Hepatocyte (in vitro differentiated cells): ENCODE measurements around the gene RIT2. TPM values are rescaled to one million over a fixed set of nuclear protein-coding genes. Genes with fewer than 3 reads are reported as not detected.

Experiments
- DNase-seq: peaks from one replicate; pipeline ENCODE4 v3.0.0-alpha.2; 2016; ENCODE audit warnings: low spot score
- H2AFZ ChIP-seq: fragments of 200-600 bp; sonication (generic); 2 replicates; pipeline ENCODE4 v1.6.0; 2016; ENCODE audit warnings: antibody characterized with exemption, mild to moderate bottlenecking
- H3K27ac ChIP-seq: fragments of 200-600 bp; sonication (generic); 2 replicates; pipeline ENCODE4 v1.5.1; 2016; ENCODE audit warnings: mild to moderate bottlenecking
- H3K27me3 ChIP-seq: fragments of 200-600 bp; sonication (generic); 2 replicates; pipeline ENCODE4 v1.6.1; 2016
- H3K36me3 ChIP-seq: fragments of 200-600 bp; sonication (generic); replicated peaks from 2 replicates; pipeline ENCODE4 v1.5.1; 2016; ENCODE audit warnings: low read depth; ENCODE audit not compliant: insufficient read depth
- H3K4me1 ChIP-seq: fragments of 200-600 bp; sonication (generic); 2 replicates; pipeline ENCODE4 v1.5.1; 2016; ENCODE audit warnings: mild to moderate bottlenecking, moderate library complexity; ENCODE audit not compliant: insufficient read depth
- H3K4me2 ChIP-seq: fragments of 200-600 bp; sonication (generic); 2 replicates; pipeline ENCODE4 v1.6.0; 2016
- H3K4me3 ChIP-seq: fragments of 200-600 bp; sonication (generic); 2 replicates; pipeline ENCODE4 v1.5.1; 2016; ENCODE audit warnings: mild to moderate bottlenecking
- H3K79me2 ChIP-seq: fragments of 200-600 bp; sonication (generic); 2 replicates; pipeline ENCODE4 v1.6.0; 2017; ENCODE audit warnings: mild to moderate bottlenecking
- H3K9me2 ChIP-seq: fragments of 200-600 bp; sonication (generic); replicated peaks from 2 replicates; pipeline ENCODE4 v1.6.0; 2017; ENCODE audit warnings: mild to moderate bottlenecking; ENCODE audit not compliant: insufficient read depth
- H3K9me3 ChIP-seq: fragments of 200-600 bp; sonication (generic); 2 replicates; pipeline ENCODE4 v1.5.1; 2016; ENCODE audit warnings: low read depth, mild to moderate bottlenecking
- H4K20me1 ChIP-seq: fragments of 200-600 bp; sonication (generic); 2 replicates; pipeline ENCODE4 v1.6.0; 2016; ENCODE audit warnings: mild to moderate bottlenecking; ENCODE audit not compliant: insufficient read depth, poor library complexity, severe bottlenecking
- EZH2 ChIP-seq: fragments of 200-600 bp; sonication (generic); IDR thresholded peaks from 2 replicates; pipeline ENCODE4 v1.6.1; 2016; ENCODE audit warnings: antibody characterized with exemption, mild to moderate bottlenecking, borderline replicate concordance
- EZH2phosphoT487 ChIP-seq: fragments of 200-600 bp; sonication (generic); IDR thresholded peaks from one replicate; pipeline ENCODE4 v1.6.1; 2018; ENCODE audit warnings: antibody characterized with exemption, mild to moderate bottlenecking, low read depth, moderate library complexity; ENCODE audit not compliant: unreplicated experiment, severe bottlenecking
- WGBS: methylation state at CpG from one replicate; pipeline ENCODE4 v1.1.6; 2016; ENCODE audit warnings: low lambda C conversion rate; ENCODE audit errors: missing lambda C conversion rate; 5-methylcytosine and 5-hydroxymethylcytosine counted together
- polyA plus RNA-seq: library from polyadenylated mRNA; unstranded; fragments of >200 nt; fragmentation: Nextera tagmentation; extraction: Ambion mirVana; gene quantifications from 2 replicates; pipeline ENCODE4 v1.2.1, GENCODE V29; 2016
- total RNA-seq: library from RNA; depleted of rRNA; stranded (reverse); fragments of >200 nt; gene quantifications from 2 replicates; pipeline ENCODE4 v1.2.3, GENCODE V29; 2014
- TF ChIP-seq, protein P1 (sequence below): fragments of 200-600 bp; sonication (generic); IDR thresholded peaks from 2 replicates; pipeline ENCODE4 v1.5.1; 2016; ENCODE audit warnings: antibody characterized with exemption, mild to moderate bottlenecking; ENCODE audit not compliant: poor library complexity

RIT2 gene
- total and polyA plus RNA-seq, 2 experiments from 2014 or later, result not detected

DNA sequence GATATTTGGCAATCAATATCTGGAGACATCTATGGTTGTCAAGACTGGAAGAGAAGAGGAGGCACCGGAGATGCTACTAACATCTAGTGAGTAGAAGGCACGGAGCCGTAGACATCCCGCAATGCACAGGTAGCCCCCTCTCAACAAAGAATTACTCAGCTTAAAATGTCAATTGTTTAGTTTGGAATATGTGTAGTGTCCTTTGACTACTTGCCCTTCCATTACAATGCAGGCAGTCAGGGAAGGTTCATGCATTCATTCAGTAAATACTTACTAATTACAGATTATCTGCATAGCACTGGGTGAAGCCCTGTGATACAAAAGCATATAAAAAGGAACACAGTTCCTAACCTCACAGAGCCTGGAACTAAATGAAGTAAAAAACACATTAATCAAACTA lies 294.0 kb downstream of the RIT2 start:
- Histone ChIP-seq H3K9me2 (no peaks in the 10 kb centered on the region), H3K36me3 (no peaks in the 10 kb centered on the region), H4K20me1 (no peaks in the 10 kb centered on the region), H2AFZ (no peak overlapping the region), H3K4me2 (no peak overlapping the region), H3K27me3 (no peaks in the 10 kb centered on the region), H3K79me2 (no peaks in the 10 kb centered on the region), H3K9me3 (no peaks in the 10 kb centered on the region), H3K4me1 (no peaks in the 10 kb centered on the region), H3K4me3 (no peak overlapping the region), H3K27ac (no peak overlapping the region)
- no peak for DNase-seq
- TF ChIP-seq, protein P1, sequence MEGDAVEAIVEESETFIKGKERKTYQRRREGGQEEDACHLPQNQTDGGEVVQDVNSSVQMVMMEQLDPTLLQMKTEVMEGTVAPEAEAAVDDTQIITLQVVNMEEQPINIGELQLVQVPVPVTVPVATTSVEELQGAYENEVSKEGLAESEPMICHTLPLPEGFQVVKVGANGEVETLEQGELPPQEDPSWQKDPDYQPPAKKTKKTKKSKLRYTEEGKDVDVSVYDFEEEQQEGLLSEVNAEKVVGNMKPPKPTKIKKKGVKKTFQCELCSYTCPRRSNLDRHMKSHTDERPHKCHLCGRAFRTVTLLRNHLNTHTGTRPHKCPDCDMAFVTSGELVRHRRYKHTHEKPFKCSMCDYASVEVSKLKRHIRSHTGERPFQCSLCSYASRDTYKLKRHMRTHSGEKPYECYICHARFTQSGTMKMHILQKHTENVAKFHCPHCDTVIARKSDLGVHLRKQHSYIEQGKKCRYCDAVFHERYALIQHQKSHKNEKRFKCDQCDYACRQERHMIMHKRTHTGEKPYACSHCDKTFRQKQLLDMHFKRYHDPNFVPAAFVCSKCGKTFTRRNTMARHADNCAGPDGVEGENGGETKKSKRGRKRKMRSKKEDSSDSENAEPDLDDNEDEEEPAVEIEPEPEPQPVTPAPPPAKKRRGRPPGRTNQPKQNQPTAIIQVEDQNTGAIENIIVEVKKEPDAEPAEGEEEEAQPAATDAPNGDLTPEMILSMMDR, result no peak
- no peak for TF ChIP-seq EZH2
- no peak for TF ChIP-seq EZH2phosphoT487
- WGBS, result 97% methylated on average over 4 of the region's 4 CpGs

DNA sequence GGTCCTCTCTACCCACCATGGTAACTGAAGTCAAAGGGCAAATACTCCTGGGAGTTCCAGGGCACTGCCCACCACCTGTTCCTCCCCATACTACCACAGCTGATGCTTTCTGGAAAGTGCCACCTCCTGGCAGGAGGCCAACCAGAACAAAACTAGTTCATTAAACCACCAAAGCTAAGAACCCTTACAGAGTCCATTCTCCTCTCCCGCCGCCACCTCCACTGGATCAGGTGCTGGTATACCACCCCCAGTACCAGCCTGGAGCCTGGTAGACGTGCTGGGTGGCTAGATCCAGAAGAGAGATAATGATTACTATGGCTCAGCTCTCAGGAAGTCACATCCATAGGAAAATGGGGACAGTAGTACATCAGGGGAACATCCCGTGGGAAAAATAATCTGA lies 300.9 kb downstream of the RIT2 start:
- Histone ChIP-seq H4K20me1 (no peaks in the 10 kb centered on the region), H3K79me2 (no peaks in the 10 kb centered on the region), H3K9me2 (no peaks in the 10 kb centered on the region), H2AFZ (no peak overlapping the region), H3K4me1 (no peaks in the 10 kb centered on the region), H3K9me3 (no peaks in the 10 kb centered on the region), H3K27me3 (no peaks in the 10 kb centered on the region), H3K36me3 (no peaks in the 10 kb centered on the region), H3K27ac (no peak overlapping the region), H3K4me3 (no peak overlapping the region), H3K4me2 (no peak overlapping the region)
- WGBS, result 93% methylated on average over 4 of the region's 4 CpGs
- DNase-seq, result no peak
- TF ChIP-seq, protein P1, result no peak
- no peak for TF ChIP-seq EZH2
- TF ChIP-seq EZH2phosphoT487, result no peak

DNA sequence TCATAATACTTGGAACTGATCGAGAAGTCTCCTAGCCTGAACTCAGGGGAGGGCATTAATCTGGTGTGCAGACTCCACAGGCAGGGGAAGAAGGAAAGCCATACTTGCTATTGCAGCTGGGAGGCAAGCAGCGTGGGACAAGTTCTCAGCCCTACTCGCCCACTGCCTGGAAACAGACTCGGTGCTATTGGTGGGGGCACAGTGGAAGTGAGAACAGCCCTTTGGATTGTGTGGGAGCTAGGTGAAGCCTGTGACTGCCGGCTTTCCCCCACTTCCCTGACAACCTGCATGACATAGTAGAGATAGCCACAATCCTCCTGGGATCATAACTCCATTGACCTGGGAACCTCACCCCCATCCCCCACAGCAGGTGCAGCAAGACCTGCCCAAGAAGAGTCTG lies 301.3 kb downstream of the RIT2 start:
- H2AFZ ChIP-seq, result no peak overlapping the region
- H3K4me1 ChIP-seq, result no peaks in the 10 kb centered on the region
- no peak for DNase-seq
- H3K79me2 ChIP-seq, result no peaks in the 10 kb centered on the region
- H3K27me3 ChIP-seq, result no peaks in the 10 kb centered on the region
- no peaks in the 10 kb centered on the region for H3K9me2 ChIP-seq
- 90% methylated on average over 5 of the region's 5 CpGs for WGBS
- no peaks in the 10 kb centered on the region for H4K20me1 ChIP-seq
- no peaks in the 10 kb centered on the region for H3K36me3 ChIP-seq
- H3K4me2 ChIP-seq, result no peak overlapping the region
- H3K27ac ChIP-seq, result no peak overlapping the region
- H3K9me3 ChIP-seq, result no peaks in the 10 kb centered on the region
- no peak overlapping the region for H3K4me3 ChIP-seq
- no peak for TF ChIP-seq EZH2phosphoT487
- no peak for TF ChIP-seq EZH2
- TF ChIP-seq, protein P1, result no peak

DNA sequence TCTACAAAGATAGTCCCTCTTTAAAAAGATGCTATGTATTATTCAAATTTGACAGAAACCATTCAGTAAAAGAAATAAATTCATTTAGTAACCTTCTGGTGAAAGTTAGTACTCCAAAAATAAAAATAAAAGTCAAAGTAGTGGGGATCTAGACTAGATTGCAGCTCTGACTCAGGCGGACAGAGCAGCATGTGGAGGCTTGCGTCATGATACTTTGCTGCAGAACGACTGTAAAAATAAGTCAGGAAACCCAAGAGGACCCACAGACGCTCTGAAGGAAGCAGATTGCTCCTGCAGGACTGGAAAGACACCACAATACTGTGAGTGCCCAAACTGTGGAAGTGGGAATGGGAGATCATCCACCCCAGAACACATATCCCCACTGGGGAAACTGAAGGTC lies 301.9 kb downstream of the RIT2 start:
- no peaks in the 10 kb centered on the region for H3K4me1 ChIP-seq
- H2AFZ ChIP-seq, result no peak overlapping the region
- WGBS, result 79% methylated on average over 4 of the region's 4 CpGs
- no peaks in the 10 kb centered on the region for H3K36me3 ChIP-seq
- no peaks in the 10 kb centered on the region for H3K9me2 ChIP-seq
- H3K27me3 ChIP-seq, result no peaks in the 10 kb centered on the region
- H3K9me3 ChIP-seq, result no peaks in the 10 kb centered on the region
- TF ChIP-seq, protein P1, result no peak
- TF ChIP-seq EZH2phosphoT487 (no peak), EZH2 (no peak)
- H3K79me2 ChIP-seq, result no peaks in the 10 kb centered on the region
- no peak overlapping the region for H3K4me3 ChIP-seq
- H3K4me2 ChIP-seq, result no peak overlapping the region
- no peak overlapping the region for H3K27ac ChIP-seq
- no peaks in the 10 kb centered on the region for H4K20me1 ChIP-seq
- no peak for DNase-seq
